Stimulated activated CD8-positive, alpha-beta memory T cell treated with anti-CD3 and anti-CD28 coated beads, Interleukin-12 subunit alpha, Interleukin-12 subunit beta, amount 100 ng/mL, for 24 hours (primary cell): ENCODE measurements around the gene AKT1.

Experiments used
- DNase-seq: peaks from one replicate; pipeline ENCODE4 v3.0.0-alpha.2; 2020; ENCODE audit errors: extremely low read depth

AKT1 gene

GRCh38 chr14:104772707-104773504 is 22.6 kb downstream of the AKT1 start:
- DNase-seq = no peak

GRCh38 chr14:104771918-104772706 is 23.4 kb downstream of the AKT1 start:
- DNase-seq = no peak

GRCh38 chr14:104771374-104771773 is 24.2 kb downstream of the AKT1 start:
- DNase-seq = no peak

GRCh38 chr14:104770851-104771272 is 24.7 kb downstream of the AKT1 start:
- no peak for DNase-seq

- DNase-seq = no peak
Observed at GRCh38 chr14:104770072-104770579, 25.4 kb downstream of the AKT1 start.

GRCh38 chr14:104769324-104770071 is 26.1 kb downstream of the AKT1 start:
- no peak for DNase-seq

- peak; percentile 67 for DNase-seq
Observed at GRCh38 chr14:104768437-104769323, 26.9 kb downstream of the AKT1 start.

- no peak for DNase-seq
Observed at GRCh38 chr14:104767634-104767918, 28.0 kb downstream of the AKT1 start.

- DNase-seq = no peak
Observed at GRCh38 chr14:104766863-104767633, 28.5 kb downstream of the AKT1 start.

- no peak for DNase-seq
Observed at GRCh38 chr14:104766256-104766862, 29.2 kb downstream of the AKT1 start.

- no peak for DNase-seq
Observed at GRCh38 chr14:104765517-104765916, 30.0 kb downstream of the AKT1 start.

GRCh38 chr14:104758981-104759969 is 36.3 kb downstream of the AKT1 start:
- DNase-seq = no peak

GRCh38 chr14:104757681-104758392 is 37.7 kb downstream of the AKT1 start:
- no peak for DNase-seq

- no peak for DNase-seq
Observed at GRCh38 chr14:104757238-104757585, 38.3 kb downstream of the AKT1 start.

GRCh38 chr14:104756477-104757237 is 38.9 kb downstream of the AKT1 start:
- DNase-seq = no peak

GRCh38 chr14:104755621-104756020 is 39.9 kb downstream of the AKT1 start:
- no peak for DNase-seq

- no peak for DNase-seq
Observed at GRCh38 chr14:104754213-104754851, 41.2 kb downstream of the AKT1 start.
